ENCODE measurements around the gene MRPL33. TPM values are rescaled to one million over a fixed set of nuclear protein-coding genes. Genes with fewer than 3 reads are reported as not detected.

Gene MRPL33
- polyA plus RNA-seq, 1 of the 3 experiments (the other 2 are of a cell fraction): 132 TPM

DNA sequence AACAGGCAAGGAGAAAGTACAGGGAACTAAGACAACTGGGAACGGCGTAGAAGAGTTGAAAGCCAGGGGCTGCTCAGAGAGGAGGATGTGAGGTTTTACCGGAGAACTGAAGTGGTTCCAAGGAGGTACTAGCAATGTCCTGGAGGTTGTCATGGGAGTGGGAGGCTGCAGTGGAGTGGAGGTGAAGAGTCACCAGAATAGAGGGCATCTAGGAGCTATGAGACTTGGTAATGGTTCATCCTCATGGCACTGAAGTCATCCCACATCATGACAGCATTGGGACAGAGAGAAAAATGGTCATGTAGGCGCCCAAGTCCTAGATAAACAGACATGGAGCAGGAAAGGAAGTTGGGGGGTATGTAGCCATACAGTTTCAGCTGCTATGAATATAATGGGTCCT is 26.3 kb downstream of the MRPL33 start:
- Histone ChIP-seq H3K79me2 (ENCODE audit: insufficient read depth) (no peaks in the 10 kb centered on the region), H3K27ac (ENCODE audit: low read depth in 2 of 2, low read length in 1 of 2) (peak overlapping the region in 1 of 2 experiments; percentile 98; a peak in 2 of 4 replicates), H3K4me1 (ENCODE audit: control insufficient read depth in 1 of 2, insufficient read depth in 2 of 2, low read depth in 1 of 2, low read length in 1 of 2) (peaks cover 0 to 52% of the 10 kb centered on the region in 2 experiments; a peak in 3 of 4 replicates), H3K27me3 (ENCODE audit: insufficient read depth) (no peaks in the 10 kb centered on the region), H3K9ac (no peak overlapping the region), H4K20me1 (ENCODE audit: insufficient read depth) (no peaks in the 10 kb centered on the region), H3K9me3 (no peaks in the 10 kb centered on the region), H2AFZ (ENCODE audit: low read depth) (no peak overlapping the region), H3K4me3 (ENCODE audit: low read depth in 2 of 2, low read length in 1 of 2) (no peak overlapping the region), H3K4me2 (no peak overlapping the region), H3K9me2 (no peaks in the 10 kb centered on the region), H3F3A (replicated peaks; ENCODE audit: insufficient read depth) (peaks cover 38% of the 10 kb centered on the region), H3K36me3 (replicated peaks in 1 of 2; ENCODE audit: control insufficient read depth in 1 of 2, insufficient read depth in 2 of 2, low read length in 1 of 2) (no peaks in the 10 kb centered on the region)
- DNase-seq: no peak
- ChIA-PET CTCF (interaction anchor here (1.2 to 1.8 kb wide), 3 partner anchors 10 to 74 kb away, joined by 3 to 8 read pairs (median 7); no protein-coding TSS in a partner anchor), POLR2A (no interaction called here)
- 97% methylated on average over 4 of the region's 4 CpGs for WGBS (ENCODE audit: low lambda C conversion rate)
- TF ChIP-seq SIN3A (IDR thresholded peaks at IDR 0.05; ENCODE audit: borderline replicate concordance, low read depth, low read length): no peak
- TF ChIP-seq, protein P1, sequence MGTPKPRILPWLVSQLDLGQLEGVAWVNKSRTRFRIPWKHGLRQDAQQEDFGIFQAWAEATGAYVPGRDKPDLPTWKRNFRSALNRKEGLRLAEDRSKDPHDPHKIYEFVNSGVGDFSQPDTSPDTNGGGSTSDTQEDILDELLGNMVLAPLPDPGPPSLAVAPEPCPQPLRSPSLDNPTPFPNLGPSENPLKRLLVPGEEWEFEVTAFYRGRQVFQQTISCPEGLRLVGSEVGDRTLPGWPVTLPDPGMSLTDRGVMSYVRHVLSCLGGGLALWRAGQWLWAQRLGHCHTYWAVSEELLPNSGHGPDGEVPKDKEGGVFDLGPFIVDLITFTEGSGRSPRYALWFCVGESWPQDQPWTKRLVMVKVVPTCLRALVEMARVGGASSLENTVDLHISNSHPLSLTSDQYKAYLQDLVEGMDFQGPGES (IDR thresholded peaks at IDR 0.05; ENCODE audit: low read depth, low read length): no peak
- no peak for TF ChIP-seq RXRA (IDR thresholded peaks at IDR 0.05; ENCODE audit: borderline replicate concordance, low read depth)
- TF ChIP-seq ELF1 (IDR thresholded peaks at IDR 0.05): no peak
- TF ChIP-seq, protein P2, sequence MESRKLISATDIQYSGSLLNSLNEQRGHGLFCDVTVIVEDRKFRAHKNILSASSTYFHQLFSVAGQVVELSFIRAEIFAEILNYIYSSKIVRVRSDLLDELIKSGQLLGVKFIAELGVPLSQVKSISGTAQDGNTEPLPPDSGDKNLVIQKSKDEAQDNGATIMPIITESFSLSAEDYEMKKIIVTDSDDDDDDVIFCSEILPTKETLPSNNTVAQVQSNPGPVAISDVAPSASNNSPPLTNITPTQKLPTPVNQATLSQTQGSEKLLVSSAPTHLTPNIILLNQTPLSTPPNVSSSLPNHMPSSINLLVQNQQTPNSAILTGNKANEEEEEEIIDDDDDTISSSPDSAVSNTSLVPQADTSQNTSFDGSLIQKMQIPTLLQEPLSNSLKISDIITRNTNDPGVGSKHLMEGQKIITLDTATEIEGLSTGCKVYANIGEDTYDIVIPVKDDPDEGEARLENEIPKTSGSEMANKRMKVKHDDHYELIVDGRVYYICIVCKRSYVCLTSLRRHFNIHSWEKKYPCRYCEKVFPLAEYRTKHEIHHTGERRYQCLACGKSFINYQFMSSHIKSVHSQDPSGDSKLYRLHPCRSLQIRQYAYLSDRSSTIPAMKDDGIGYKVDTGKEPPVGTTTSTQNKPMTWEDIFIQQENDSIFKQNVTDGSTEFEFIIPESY (IDR thresholded peaks at IDR 0.05; ENCODE audit: borderline replicate concordance, low read depth): no peak
- no peak for TF ChIP-seq MEF2A (IDR thresholded peaks at IDR 0.05; ENCODE audit: borderline replicate concordance, low read depth)
- TF ChIP-seq, protein P3, sequence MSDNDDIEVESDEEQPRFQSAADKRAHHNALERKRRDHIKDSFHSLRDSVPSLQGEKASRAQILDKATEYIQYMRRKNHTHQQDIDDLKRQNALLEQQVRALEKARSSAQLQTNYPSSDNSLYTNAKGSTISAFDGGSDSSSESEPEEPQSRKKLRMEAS (IDR thresholded peaks at IDR 0.05; ENCODE audit: low read depth): no peak
- no peak for TF ChIP-seq FOSL2 (IDR thresholded peaks at IDR 0.05; ENCODE audit: borderline replicate concordance, low read depth)
- no peak for TF ChIP-seq YY1 (IDR thresholded peaks at IDR 0.05; ENCODE audit: low read depth)
- TF ChIP-seq TEAD4 (IDR thresholded peaks at IDR 0.05; ENCODE audit: borderline replicate concordance, insufficient read depth): no peak
- TF ChIP-seq RAD21 (IDR thresholded peaks at IDR 0.05; ENCODE audit: low read length): no peak
- TF ChIP-seq PBX3 (IDR thresholded peaks at IDR 0.05): no peak
- TF ChIP-seq USF1 (IDR thresholded peaks at IDR 0.05; ENCODE audit: borderline replicate concordance, low read depth): no peak

Measured in SK-N-SH (cell line).